GM21360 (cell line): ENCODE data around the gene CCDC71.

Source experiments
- ATAC-seq: cut with Tn5 transposase; IDR thresholded peaks from one replicate; pipeline ENCODE4 v1.9.1; 2021; ENCODE audit warnings: mild to moderate bottlenecking, moderate library complexity; ENCODE audit not compliant: unreplicated experiment

CCDC71 gene

DNA sequence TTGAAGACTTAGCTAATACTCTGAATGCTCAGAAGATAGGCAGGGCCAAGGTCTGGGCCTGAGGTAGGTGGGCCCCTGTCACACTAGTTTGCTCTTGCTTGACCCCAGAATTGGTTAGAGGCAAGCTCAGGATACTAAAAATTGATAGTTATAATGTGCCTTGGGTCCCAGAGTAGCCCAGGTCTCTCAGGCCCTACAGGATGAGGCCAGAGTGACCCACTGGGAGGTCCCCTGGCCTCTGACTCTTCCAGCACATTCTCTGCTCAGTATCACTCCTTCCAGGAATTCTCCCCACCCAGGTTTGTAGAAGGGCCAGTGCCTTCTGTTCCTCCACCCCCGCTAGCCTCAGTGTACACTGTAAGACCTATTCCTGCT is 4.6 kb upstream of the CCDC71 start:
- ATAC-seq, result no peak

DNA sequence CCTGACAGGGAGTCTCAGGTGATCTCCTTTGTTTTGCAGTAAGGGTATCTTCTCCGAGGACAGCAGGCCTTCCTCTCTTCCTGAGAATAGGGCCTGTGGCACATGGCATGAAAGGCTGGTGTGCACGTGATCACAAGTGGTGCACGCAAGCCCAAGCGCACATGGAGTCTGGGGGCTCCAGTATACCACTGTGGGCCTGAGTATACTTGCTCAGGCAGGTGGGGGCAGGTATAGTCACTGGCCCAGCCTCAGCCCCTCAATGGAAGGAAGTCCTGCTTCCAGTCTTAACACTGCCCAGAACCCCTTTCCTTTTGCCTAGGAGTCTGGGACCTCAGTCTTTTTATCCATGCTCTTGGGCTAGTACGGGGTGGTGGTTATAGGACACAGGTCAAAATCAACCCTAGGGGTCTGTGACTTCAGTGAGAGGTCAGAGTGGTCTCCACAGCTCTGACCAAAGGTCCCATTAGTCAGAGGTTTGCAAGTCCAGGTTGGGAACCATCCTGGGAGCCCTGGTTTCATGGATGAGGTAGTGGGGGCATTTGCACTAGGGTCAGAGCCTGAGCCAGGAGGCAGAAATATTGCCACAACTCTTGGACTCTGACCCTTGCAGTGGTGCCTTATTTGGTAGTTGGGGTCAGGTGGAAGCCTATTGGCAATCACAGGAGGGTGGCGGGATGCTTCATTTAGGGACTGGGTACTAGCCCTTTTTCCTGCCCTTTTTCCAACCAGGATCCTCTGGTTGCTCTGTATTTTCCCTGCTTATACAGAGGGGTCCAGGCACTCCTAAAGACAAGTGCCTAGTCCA is 823 bp upstream of the CCDC71 start:
- no peak for ATAC-seq

DNA sequence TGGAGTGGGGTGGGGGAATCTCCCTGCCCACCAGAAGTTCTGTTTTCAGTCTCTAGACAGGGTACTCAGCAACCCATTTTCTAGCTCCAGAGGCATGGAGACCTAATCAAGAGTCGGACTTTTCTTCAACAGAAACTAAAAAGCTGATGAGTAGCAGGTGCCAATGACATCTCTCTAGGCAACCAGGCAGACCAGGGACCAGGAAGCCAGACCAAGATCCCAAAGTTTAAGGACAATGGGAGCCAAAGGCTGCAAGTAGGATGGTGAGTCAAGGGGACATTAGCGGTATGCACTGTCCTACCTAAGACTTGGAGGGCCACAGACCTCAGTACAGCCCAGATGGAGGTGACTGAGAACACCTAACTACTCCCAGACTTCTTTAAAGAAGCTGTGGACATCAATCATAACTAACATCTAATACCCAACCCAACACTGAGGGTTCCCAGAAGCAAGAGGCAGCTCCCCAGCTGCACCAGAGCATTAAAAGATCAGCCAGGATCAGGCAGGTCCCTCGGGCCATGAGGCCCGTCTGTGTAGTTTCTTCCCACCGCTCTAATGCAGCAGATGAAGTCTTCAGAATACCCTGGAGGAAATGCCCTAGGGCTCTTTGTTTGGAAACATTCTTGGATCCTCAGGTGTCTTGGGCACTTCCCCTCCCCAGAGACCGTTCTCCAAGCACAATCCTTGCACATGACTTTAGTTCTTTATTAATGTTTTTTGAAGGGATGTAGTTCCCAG is 979 bp downstream of the CCDC71 start:
- ATAC-seq, result no peak

- no peak for ATAC-seq
These were observed 2.5 kb downstream of the CCDC71 start for GRCh38 chr3:49163609-49164008.

DNA sequence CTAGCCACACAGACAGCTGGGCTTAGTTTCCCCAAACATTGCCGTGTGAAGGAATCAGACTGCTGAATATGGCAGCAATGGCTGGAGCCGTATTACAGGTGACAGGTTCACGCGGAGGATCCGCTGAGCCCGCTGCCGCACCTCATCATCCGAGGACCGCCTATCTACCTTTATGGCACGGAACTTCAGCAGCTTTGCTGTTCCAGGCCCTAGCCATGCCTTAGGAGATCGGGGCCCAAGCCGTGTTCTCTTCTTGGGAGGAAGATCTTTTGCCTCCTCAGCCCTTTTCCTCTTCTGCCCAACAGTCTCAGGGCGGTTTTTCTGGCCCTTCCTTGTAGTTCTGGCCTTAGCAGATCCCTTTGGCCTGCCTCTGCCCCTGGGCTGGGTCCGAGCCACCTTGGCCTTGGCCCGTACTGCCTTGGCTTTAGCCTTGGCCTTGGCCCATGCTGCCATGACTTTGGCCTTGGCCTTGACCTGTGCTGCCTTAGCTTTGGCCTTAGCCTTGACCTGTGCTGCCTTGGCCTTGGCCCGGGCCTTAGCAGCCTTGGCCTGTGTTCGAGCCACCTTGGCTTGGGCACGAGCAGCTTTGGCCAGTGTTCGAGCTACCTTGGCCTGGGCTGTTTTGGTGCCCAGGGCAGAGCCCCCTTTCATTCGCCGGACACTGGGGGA is 3.2 kb downstream of the CCDC71 start:
- ATAC-seq, result no peak

DNA sequence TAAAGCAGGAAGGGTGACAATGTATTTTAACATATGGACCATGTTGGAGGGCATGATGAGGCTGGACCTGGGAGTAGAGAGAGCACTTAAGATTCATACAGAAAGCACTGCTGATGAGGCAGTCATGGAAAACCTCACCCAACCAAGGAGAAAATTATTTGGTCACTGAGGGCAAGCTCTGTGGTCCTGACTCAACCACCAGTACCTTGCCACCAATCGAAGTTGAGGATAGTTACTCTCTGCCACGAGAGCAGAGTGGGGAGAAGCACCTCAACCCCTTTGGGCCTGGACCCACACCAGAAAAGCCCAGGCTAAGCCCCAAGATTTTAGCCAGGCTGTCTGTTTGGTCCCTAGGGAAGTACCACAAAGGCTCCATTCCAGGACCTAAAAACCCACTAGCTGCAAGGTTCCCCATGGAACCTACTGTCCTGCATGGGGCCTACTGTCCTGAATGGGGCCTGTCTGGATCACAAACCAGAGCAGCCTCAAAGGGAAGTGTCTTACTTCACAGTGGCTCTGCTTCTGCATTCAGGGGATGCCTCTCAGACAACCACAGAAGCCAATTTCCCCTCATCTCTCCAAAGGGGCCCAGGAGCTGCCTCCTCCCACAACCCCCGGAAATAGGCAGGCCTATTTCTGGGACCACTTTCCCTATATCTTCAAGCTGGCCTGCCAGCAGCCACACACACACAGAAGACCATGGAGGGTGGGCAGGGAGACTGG is 4.2 kb downstream of the CCDC71 start:
- ATAC-seq, result no peak

- ATAC-seq, result no peak
These were observed 4.9 kb downstream of the CCDC71 start for GRCh38 chr3:49161197-49161596.

DNA sequence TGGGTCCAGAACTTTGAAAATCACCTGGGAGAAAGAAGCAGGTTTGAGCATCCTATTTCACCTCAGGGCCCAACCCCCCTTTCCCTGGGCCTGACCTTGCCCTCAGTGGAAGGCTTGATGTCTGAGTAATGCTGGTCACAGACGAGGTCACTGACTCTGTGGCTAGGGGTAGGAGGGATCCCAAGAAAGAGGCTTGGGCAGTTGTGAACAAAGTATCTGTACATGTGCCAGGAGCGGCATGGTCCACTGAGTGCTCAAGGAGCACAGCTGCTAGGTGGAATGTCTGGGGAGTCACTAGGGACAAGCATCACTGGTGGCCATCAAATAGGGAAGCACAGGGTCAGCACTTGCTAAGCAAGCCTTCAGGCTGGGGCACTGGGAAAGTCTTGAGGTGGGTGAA is 7.3 kb downstream of the CCDC71 start:
- ATAC-seq, result no peak

- ATAC-seq, result no peak
These were observed 7.9 kb downstream of the CCDC71 start for GRCh38 chr3:49158103-49158709.

DNA sequence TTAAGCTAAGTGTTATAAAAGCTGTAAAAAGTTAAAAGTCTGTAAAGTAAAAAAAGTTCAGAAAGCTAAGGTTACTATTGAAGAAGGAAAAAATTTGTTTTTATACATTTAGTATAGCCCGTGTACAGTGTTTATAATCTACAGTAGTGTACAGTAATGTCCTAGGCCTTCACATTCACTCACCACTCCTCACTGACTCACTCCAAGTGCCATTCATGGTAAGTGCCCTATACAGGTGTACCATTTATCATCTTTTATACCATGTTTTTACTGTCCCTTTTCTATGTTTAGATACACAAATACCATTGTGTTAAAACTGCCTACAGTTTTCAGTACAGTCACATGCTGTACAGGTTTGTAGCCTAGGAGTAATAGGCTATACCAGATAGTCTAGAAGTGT is 8.8 kb downstream of the CCDC71 start:
- ATAC-seq, result no peak

DNA sequence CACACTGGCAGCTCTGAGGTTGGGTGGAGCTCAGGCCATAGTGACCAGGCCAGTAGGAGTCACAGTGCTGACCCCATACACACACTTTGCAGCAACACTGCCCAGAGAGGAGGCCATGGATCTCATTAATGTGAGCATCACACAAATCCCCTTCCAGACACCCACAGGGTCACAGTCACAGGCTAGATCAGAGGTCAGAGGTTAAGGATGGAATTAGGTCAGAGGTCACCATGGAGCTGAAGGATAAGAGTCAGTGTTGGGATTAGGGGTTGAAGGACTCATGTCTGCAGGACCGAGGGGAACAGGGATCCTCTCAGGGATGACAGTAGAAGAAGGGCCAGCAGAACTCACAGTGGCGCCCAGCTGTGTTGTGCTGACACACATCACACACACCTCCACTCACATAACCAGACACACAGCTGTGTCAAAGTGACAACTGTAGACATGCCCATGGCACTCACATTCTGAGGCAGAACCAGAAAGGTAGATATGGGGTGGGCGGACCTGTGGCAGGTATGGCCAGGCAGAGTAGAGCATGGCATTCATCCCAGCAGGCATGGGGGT is 12.7 kb downstream of the CCDC71 start:
- ATAC-seq, result no peak

DNA sequence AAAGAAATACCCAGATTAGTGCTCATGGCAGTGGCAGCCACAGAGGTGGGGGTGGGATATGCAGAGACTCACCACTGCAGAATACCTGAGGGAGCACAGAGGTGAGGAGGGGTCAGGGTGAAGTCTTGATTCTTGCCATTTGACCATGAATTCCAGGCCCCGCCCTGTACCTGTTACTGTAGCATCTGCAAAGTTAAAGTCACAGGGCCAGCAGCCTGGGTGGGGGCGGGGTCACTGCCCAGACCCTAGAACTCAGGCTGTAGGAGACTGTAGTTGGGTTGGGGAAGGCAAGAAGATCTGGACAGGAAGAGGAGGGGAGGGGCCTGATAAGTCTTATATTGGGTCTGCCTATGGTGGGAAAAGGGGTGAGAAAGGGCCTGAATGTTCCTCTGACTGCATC is 14.5 kb downstream of the CCDC71 start:
- ATAC-seq, result no peak

GRCh38 chr3:49148159-49148558 is 18.0 kb downstream of the CCDC71 start:
- no peak for ATAC-seq

- ATAC-seq, result no peak
These were observed 26.1 kb downstream of the CCDC71 start for GRCh38 chr3:49140080-49140479.

DNA sequence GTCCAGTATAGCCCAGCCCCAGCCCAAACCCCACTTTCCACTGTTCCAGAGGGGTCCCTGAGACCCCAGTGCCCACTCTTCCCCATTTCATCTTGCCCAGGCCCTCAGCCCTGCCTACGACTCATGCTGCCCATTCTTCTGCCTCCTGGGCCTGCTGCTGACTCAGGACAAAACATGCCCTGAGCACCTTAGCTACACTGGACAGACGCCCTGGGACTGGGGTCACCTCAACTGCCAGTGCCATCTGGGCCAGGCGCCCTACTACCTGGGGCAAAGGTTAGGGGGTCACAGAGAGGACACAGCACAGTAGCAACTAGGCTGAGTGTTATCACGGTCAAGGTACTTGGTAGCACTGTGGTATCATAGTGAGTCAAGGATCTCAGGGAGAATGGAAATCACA is 30.6 kb downstream of the CCDC71 start:
- no peak for ATAC-seq

GRCh38 chr3:49134471-49135265 is 31.5 kb downstream of the CCDC71 start:
- ATAC-seq, result no peak

DNA sequence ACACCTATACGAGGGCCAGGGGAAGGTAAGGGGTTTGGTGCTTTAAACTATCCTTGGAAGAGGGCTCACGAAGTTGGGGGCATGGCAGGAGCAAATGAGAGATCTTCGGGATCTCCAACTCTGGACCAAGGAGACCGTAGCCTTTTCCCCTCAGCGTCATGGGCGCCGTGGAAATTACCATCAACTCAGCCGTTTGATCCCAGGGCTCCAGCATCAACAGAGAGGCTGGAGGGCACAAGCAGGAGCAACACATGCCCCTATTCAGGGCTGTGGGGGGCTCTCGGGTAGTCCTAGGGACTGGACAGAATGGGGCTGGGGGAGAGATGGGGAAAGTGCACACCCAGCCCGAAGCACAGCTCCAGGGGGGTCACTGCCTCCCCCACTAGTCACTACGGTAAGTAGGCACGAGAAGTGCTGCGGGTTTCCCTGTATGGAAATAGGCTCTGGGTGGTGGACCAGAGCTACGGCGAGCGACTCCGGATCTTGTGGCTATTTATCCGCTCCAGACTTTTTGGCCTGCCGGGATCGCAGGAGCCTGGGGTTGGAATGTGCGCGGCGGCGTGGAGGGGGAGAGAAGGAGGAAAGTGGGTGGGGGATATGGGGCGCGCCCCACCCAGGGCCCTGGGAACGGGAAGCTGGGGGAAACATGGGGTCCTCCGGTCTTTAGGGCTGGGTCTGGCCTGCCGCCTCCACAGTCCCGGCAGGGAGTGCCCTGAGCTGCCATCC is 32.7 kb downstream of the CCDC71 start:
- no peak for ATAC-seq

DNA sequence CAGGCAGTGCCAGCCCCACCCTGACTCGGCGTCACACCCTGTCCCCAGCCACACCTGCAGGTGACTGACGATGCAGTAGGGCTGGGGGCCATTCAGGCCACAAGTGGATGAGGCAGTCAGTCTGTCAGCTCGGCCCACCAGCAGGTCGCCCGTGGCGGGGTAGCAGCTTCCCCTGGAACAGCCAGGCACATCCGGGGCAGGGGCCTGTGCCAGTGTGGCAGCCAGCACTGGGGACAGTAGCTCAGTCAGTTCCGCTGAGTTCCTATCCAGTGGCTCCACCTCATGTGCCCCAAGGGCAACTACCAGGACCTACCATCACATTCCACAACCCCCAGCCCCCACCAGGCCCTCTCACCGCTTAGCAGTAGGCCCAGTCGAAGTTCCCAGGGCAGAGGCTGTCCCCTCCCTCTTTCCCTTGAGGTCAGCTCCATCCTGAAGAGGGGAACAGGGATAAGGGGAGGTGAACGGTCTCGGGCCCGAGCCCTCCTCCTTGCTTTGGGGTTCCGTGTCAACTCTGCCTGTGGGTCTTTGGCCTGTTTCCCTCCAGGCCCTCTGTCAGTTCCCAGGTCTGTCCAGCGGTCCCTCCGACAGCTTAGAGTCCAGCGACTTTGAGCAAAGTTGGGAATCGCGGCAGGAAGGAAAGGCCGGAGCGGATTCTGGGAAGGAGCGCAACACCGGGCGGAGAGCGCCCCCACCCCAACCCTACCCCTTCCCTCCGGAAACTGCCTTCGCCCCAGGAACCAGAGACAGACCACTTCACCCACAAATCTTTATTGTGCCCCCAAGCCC is 33.5 kb downstream of the CCDC71 start, which contains the start of gene LAMB2:
TSS of gene LAMB2 (minus strand) at position 614 of the 789 bp plus-strand sequence. CDS start at position 431, 183 bp downstream.
- ATAC-seq, result no peak
